AG09309 (cell line): ENCODE data around the gene CNIH3.

Source experiments
- DNase-seq: peaks from one replicate; pipeline ENCODE4 v3.0.0-alpha.2; 2010; ENCODE audit warnings: low read depth
- H3K4me3 ChIP-seq: 2 replicates; pipeline ENCODE4 v1.5.1; 2011; ENCODE audit warnings: mild to moderate bottlenecking, low read depth, low read length, moderate library complexity; ENCODE audit not compliant: control insufficient read depth
- CTCF ChIP-seq: IDR thresholded peaks from 2 replicates; pipeline ENCODE4 v1.5.1; 2011; ENCODE audit warnings: mild to moderate bottlenecking, low read depth, low read length, inconsistent platforms; ENCODE audit not compliant: insufficient read depth, control insufficient read depth; ENCODE audit errors: missing control alignments

Gene CNIH3

DNA sequence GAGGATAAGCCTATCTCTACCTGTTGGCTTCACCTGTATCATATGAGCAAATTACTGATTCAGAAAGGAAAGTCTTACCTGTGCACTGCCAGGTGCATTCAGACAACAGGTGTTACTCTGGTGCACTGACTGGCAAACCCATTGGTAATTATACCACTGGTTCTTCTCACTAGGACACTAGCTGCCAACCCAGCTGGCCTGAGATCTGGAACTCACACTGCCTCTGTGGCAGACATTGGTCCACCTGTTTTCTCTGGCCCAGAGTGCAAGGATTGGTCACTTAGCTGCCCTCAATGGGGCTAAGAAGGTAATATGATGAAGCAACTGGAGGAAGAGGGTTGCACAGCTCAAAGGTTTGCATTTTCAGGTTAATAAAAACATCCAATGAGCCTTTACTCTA is 173.2 kb downstream of the CNIH3 start:
- H3K4me3 ChIP-seq, result no peak overlapping the region
- TF ChIP-seq CTCF, result no peak
- no peak for DNase-seq
